K562 treated with DMSO at 1 percent for 12 hours (cell line): ENCODE measurements around the gene IFT52. TPM values are rescaled to one million over a fixed set of nuclear protein-coding genes. Genes with fewer than 3 reads are reported as not detected.

Source experiments
- total RNA-seq: library from RNA; unstranded; fragments of 300-600 nt; gene quantifications from 2 replicates; pipeline ENCODE4 v1.2.3, GENCODE V29; 2022; ENCODE audit not compliant: insufficient read depth

Gene IFT52, protein sequence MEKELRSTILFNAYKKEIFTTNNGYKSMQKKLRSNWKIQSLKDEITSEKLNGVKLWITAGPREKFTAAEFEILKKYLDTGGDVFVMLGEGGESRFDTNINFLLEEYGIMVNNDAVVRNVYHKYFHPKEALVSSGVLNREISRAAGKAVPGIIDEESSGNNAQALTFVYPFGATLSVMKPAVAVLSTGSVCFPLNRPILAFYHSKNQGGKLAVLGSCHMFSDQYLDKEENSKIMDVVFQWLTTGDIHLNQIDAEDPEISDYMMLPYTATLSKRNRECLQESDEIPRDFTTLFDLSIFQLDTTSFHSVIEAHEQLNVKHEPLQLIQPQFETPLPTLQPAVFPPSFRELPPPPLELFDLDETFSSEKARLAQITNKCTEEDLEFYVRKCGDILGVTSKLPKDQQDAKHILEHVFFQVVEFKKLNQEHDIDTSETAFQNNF
- total RNA-seq = 19.8 and 22.5 TPM in 2 replicates

DNA sequence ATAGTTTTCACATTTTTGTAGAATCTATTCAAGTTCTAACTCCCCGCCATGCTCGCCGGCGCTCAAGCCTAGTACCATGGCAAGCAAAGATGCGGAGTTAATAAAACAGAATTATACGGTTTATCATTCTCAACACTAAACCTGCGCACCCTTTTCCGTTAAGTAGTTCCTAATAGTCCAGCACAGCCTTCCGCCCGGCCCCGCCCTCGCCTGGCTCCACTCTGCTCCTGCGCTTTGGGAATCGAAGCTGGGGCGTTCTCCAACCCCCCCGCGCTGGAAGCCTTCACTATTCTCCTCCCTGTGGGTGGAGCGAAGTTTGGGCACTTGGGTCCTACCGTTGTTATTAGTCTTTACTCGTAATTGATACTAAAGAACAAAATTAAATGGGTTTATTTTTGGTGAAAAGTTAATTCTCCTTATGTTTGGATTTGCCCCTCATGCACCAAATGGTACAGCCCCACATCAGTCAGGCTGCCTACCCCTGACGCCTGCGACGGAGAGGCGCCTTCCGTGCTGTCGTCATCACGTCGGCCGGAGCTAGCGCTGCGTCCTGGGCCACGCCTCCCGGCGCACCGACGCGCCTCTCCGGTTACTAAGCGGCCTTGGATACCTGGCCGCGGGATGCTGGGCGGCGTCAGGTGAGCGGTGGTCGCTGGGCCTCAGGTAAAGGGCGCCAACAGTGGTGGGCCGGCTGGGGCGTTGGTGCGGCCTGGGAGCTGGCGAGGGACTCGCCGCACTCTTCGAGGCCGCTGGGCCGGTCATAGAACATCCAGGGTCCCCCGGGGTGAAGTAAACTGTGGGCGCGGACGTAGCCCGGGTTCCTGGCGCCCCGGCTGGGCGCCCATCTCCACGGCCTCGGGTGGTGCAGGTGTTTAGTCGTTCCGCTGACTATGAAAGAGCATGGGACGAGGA, at the start of gene IFT52:
TSS of gene IFT52 (plus strand) at position 546 of the 912 bp plus-strand sequence. CDS start 3,762 bp downstream, outside the sequence.

DNA sequence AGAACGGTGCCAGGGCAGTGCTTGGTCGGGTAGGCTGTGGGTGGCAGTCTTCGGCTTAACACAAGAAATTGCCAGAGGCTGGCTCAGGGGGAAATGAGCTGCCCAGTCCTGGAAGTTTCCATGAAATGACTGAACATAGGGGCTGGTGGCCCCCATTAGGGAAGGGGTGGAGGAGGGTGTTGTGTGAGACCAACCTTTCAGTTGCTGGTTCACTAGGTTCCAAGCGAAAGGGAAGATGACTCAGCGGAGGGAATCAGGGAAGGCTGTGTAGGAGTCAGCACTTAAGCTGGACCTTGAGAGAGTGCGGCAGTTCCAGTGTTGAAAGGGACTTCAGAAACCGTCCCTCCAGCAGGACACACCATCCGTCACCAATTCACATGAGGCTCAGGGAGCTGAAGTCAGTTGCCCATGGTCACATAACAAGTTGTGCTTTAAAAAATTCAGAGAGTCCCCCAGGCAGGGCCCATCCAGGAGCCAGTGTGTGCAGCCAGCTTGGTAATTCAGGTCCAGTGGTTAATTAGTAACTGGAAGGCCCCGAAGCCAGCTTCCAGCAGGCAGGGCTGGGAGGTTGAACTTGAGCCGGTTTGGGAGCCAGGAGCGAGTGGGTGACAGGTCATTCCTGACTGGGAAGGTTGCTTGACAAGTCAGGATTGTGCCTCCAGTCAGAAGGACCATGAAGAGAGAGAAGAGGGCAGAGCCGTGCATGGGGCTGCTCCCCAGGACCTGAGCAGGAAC, 32.2 kb upstream of the IFT52 start, which contains the start of gene SGK2:
TSS of gene SGK2 (plus strand) at position 616 of the 735 bp plus-strand sequence. CDS start 7,469 bp downstream, outside the sequence.

DNA sequence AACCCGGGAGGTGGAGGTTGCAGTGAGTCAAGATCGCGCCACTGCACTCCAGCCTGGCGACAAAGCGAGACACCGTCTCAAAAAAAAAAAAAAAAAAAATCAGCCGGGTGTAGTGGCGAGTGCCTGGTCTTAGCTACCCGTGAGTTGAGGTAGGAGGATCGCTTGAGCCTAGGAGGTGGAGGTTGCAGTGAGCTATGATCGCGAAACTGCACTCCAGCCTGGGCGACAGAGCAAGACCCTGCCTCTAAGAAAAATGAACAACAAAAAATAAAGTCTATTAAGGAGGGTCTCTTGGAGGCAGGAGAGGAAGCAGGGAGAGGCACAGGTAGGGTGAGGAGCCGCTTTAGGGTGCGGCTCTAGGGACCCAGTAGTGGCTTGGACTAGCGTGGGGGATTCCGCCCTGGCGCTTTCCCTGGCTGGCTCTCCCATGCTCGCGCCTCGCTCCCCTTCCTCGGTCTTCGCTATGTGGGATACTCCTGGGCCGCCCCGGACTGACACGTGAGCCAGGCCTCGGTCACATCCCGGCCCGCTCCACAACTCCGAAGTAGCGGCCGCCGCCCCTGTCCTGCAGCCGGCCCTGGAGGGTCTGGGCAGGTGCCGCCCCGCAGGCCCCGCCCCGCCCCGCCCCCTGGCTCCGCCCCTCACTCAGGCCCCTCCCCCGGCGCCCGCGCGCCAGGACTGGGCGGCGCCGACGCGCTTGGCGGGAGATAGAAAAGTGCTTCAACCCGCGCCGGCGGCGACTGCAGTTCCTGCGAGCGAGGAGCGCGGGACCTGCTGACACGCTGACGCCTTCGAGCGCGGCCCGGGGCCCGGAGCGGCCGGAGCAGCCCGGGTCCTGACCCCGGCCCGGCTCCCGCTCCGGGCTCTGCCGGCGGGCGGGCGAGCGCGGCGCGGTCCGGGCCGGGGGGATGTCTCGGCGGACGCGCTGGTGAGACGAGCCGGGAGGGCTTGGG, 75.9 kb downstream of the IFT52 start, which contains the start of gene MYBL2:
TSS of gene MYBL2 (plus strand) at position 739 of the 953 bp plus-strand sequence. CDS start at position 909, 170 bp downstream.

Other genes starting within 250 kb of the IFT52 start
- 35.2 and 79.1 TPM in 2 replicates for gene SRSF6, start 133.0 kb upstream of the IFT52 start, total RNA-seq
- 1.6 and 5.4 TPM in 2 replicates for gene L3MBTL1, start 83.2 kb upstream of the IFT52 start, total RNA-seq
- gene SGK2, start 31.9 kb upstream of the IFT52 start, total RNA-seq = not detected in 2 replicates
- 107 and 146 TPM in 2 replicates for gene MYBL2, start 76.2 kb downstream of the IFT52 start, total RNA-seq
- gene GTSF1L, start 136.1 kb downstream of the IFT52 start, total RNA-seq = not detected in 2 replicates